Heart left ventricle (tissue), 16 donors: ENCODE measurements around the gene MRPL24. TPM values are rescaled to one million over a fixed set of nuclear protein-coding genes. Genes with fewer than 3 reads are reported as not detected.

Source experiments
- ATAC-seq, 4 donors: fragments of 200-7000 bp; cut with Tn5 transposase; one replicate each; pipeline ENCODE4 v1.9.1; 2020 to 2022; ENCODE audit warnings: moderate library complexity in 4 of 4, mild to moderate bottlenecking in 3 of 4, moderate number of reproducible peaks in 1 of 4
- DNase-seq, 5 donors: peaks; one replicate each; pipeline ENCODE4 v3.0.0-alpha.2; 2020
- H3K27ac ChIP-seq, 12 donors: fragments of 200-600 bp; sonication (generic) in 4 of 12; one replicate each; pipeline versions ENCODE4 v1.5.0 to v1.8.0; 2016 to 2022; ENCODE audit warnings: mild to moderate bottlenecking in 2 of 12
- H3K27me3 ChIP-seq, 9 donors: fragments of 200-600 bp; sonication (generic) in 2 of 9; one replicate each; pipeline versions ENCODE4 v1.5.1 to v1.8.0; 2016 to 2022; ENCODE audit warnings: mild to moderate bottlenecking in 3 of 9
- H3K36me3 ChIP-seq, 9 donors: fragments of 200-600 bp; sonication (generic) in 2 of 9; one replicate each; pipeline versions ENCODE4 v1.5.0 to v1.8.0; 2018 to 2022; ENCODE audit warnings: mild to moderate bottlenecking in 2 of 9
- H3K4me1 ChIP-seq, 12 donors: fragments of 200-600 bp; sonication (generic) in 4 of 12; one replicate each; pipeline versions ENCODE4 v1.5.0 to v1.8.0; 2016 to 2022; ENCODE audit warnings: mild to moderate bottlenecking in 3 of 12
- H3K4me3 ChIP-seq, 12 donors: fragments of 200-600 bp; sonication (generic) in 4 of 12; one replicate each; pipeline versions ENCODE4 v1.5.0 to v1.8.0; 2017 to 2022; ENCODE audit warnings: mild to moderate bottlenecking in 9 of 12, moderate library complexity in 4 of 12
- H3K9me3 ChIP-seq, 12 donors: fragments of 200-600 bp; sonication (generic) in 4 of 12; one replicate each; pipeline versions ENCODE4 v1.5.0 to v1.8.0; 2016 to 2022; ENCODE audit warnings: mild to moderate bottlenecking in 1 of 12
- CTCF ChIP-seq, 12 donors: fragments of 200-600 bp; sonication (generic) in 4 of 12; IDR thresholded peaks; one replicate each; pipeline versions ENCODE4 v1.5.0 to v1.8.0; 2018 to 2022; ENCODE audit warnings: antibody characterized with exemption in 12 of 12, mild to moderate bottlenecking in 5 of 12
- POLR2A ChIP-seq, 2 donors: fragments of 450-650 bp; IDR thresholded peaks; one replicate each; pipeline ENCODE4 v1.6.1; 2017; ENCODE audit warnings: antibody characterized with exemption in 2 of 2, mild to moderate bottlenecking in 2 of 2, moderate library complexity in 2 of 2
- WGBS, 4 donors: extraction: QIAGEN DNeasy Blood & Tissue Kit in 2 of 4; methylation state at CpG; one replicate each; pipeline versions ENCODE4 v1.1.5 to v1.1.7; 2013 to 2018; 5-methylcytosine and 5-hydroxymethylcytosine counted together
- intact Hi-C, 10 donors: fragments of 100-400 bp; cut with DNase I; formaldehyde crosslinking; loops; one replicate each; pipeline versions ENCODE4 v1.11.1 to v1.14.2; 2022
- polyA plus RNA-seq, 2 donors: library from polyadenylated mRNA; stranded (reverse); fragments of 200-250 nt; gene quantifications; one replicate each; pipeline ENCODE4 v1.2.3, GENCODE V29; 2013
- total RNA-seq, 9 donors: library from RNA; depleted of rRNA in 2 of 9; stranded (reverse); fragments of >200 nt in 2 of 9; fragmentation: NEBNext Ultra II Directional in 3 of 9; extraction: Animal tissue kit (Norgen Biotek cat#: 25700) in 3 of 9; gene quantifications; one replicate each; pipeline versions ENCODE4 v1.1.0 to v1.2.4, GENCODE V29; 2016 to 2023
- donor health status: ischemic (EF 13 %, LVEDD 7.1; RV severe dilation, severe dysfunction).
- donor health status: healthy with polysubstance abuse.
- donor health status: DM: no; HTN: yes; CAD: no.
- donor health status: DM: no; HTN: no; CAD: no.
- donor health status: ischemic (EF 25% LVEDD 6.9; RV normal size, moderate dysfunction).
- donor health status: ischemic (EF 25% LVEDD 5.7; RV mildly dilated, moderate dysfunction).
- donor health status: healthy.
- donor health status: DM: yes; HTN: yes; CAD: no.
- donor health status: ischemic (EF 35%, LVEDD 5.7; RV mildly dilated, moderate dysfunction).
- donor health status: nonischemic (EF 11% LVEDD 7.7; RV severe dilation, severe dysfunction).
- donor health status: DM: yes; HTN: yes; CAD: no.
- donor health status: PGD.
- donor health status: ischemic (EF 29% LVEDD 5.4; RV normal size, mild dysfunction).
- donor health status: nonischemic (EF 23%, LVEDD 6.1; RV moderate dilation, normal function).

The MRPL24 gene
- total and polyA plus RNA-seq, 11 donors = 74.8 to 230 (median 84.8) TPM

- peaks cover 0 to 60% (median 44%) of the 10 kb centered on the region in 12 donors for H3K4me1 ChIP-seq
- WGBS, 4 donors = 49 to 67% (median 57%) methylated on average over 4 of the region's 4 CpGs
These were observed 36.1 kb upstream of the MRPL24 start for GRCh38 chr1:156776942-156777341.

GRCh38 chr1:156775799-156776198, 34.9 kb upstream of the MRPL24 start:
- no peak for TF ChIP-seq CTCF (IDR thresholded peaks at IDR 0.05)
- TF ChIP-seq POLR2A (IDR thresholded peaks at IDR 0.05) = no peak
- H3K4me1 ChIP-seq = peaks cover 0 to 62% (median 46%) of the 10 kb centered on the region in 12 donors
- no peak for DNase-seq

More at GRCh38 chr1:156776942-156777341, 36.1 kb upstream of the MRPL24 start:
- peaks cover 0 to 23% (median 12%) of the 10 kb centered on the region in 9 donors for H3K36me3 ChIP-seq
- TF ChIP-seq POLR2A (IDR thresholded peaks at IDR 0.05) (no peak), CTCF (IDR thresholded peaks at IDR 0.05) (no peak)
- no peak overlapping the region for H3K4me3 ChIP-seq
- ATAC-seq (peak in 1 of 4 donors; percentile 20), DNase-seq (no peak)
- H3K9me3 ChIP-seq = no peaks in the 10 kb centered on the region
- intact Hi-C loops = no loop called here
- H3K27me3 ChIP-seq = no peaks in the 10 kb centered on the region
- H3K27ac ChIP-seq = no peak overlapping the region

GRCh38 chr1:156773607-156774006, 32.7 kb upstream of the MRPL24 start:
- no peak for TF ChIP-seq POLR2A (IDR thresholded peaks at IDR 0.05)
- no peak for TF ChIP-seq CTCF (IDR thresholded peaks at IDR 0.05)
- Histone ChIP-seq H3K4me3 (peak overlapping the region in 2 of 12 donors; percentile 11 to 14), H3K4me1 (peaks cover 0 to 84% (median 67%) of the 10 kb centered on the region in 12 donors), H3K9me3 (no peaks in the 10 kb centered on the region), H3K27ac (peak overlapping the region in 9 of 12 donors; percentile 12 to 60 (median 46)), H3K36me3 (peaks cover 0 to 34% (median 19%) of the 10 kb centered on the region in 9 donors), H3K27me3 (no peaks in the 10 kb centered on the region)
- no peak for DNase-seq
- ATAC-seq = no peak
- intact Hi-C loops = no loop called here
- 93 to 96% (median 94%) methylated on average over 3 of the region's 3 CpGs for WGBS, 4 donors

More at GRCh38 chr1:156775799-156776198, 34.9 kb upstream of the MRPL24 start:
- H3K27me3 ChIP-seq = no peaks in the 10 kb centered on the region
- H3K36me3 ChIP-seq = peaks cover 0 to 24% (median 12%) of the 10 kb centered on the region in 9 donors
- H3K27ac ChIP-seq = no peak overlapping the region
- no peak overlapping the region for H3K4me3 ChIP-seq
- 88 to 91% (median 90%) methylated on average over 5 of the region's 5 CpGs for WGBS, 4 donors
- no peak for ATAC-seq
- no peaks in the 10 kb centered on the region for H3K9me3 ChIP-seq
- intact Hi-C loops = no loop called here

- no peaks in the 10 kb centered on the region for H3K9me3 ChIP-seq
- no peak for TF ChIP-seq CTCF (IDR thresholded peaks at IDR 0.05)
- TF ChIP-seq POLR2A (IDR thresholded peaks at IDR 0.05) = no peak
- peaks cover 0 to 86% (median 67%) of the 10 kb centered on the region in 12 donors for H3K4me1 ChIP-seq
- intact Hi-C loops = no loop called here
- H3K27me3 ChIP-seq = no peaks in the 10 kb centered on the region
- H3K36me3 ChIP-seq = peaks cover 0 to 34% (median 19%) of the 10 kb centered on the region in 9 donors
- DNase-seq = peak in 4 of 5 donors; percentile 26 to 62 (median 42)
- peak overlapping the region in 3 of 12 donors; percentile 5 to 14 (median 11) for H3K4me3 ChIP-seq
- peak; percentile 49 to 78 (median 72) for ATAC-seq
- 11 to 19% (median 15%) methylated on average over 9 of the region's 9 CpGs for WGBS, 4 donors
- peak overlapping the region in 11 of 12 donors; percentile 12 to 60 (median 44) for H3K27ac ChIP-seq
These were observed 32.0 kb upstream of the MRPL24 start for GRCh38 chr1:156772728-156773497.
